Amniotic epithelial cell (primary cell): ENCODE measurements around the gene GID4.

Experiments used
- DNase-seq: peaks from one replicate; pipeline ENCODE4 v3.0.0-alpha.2; 2010; ENCODE audit warnings: low read depth

Gene GID4

DNA sequence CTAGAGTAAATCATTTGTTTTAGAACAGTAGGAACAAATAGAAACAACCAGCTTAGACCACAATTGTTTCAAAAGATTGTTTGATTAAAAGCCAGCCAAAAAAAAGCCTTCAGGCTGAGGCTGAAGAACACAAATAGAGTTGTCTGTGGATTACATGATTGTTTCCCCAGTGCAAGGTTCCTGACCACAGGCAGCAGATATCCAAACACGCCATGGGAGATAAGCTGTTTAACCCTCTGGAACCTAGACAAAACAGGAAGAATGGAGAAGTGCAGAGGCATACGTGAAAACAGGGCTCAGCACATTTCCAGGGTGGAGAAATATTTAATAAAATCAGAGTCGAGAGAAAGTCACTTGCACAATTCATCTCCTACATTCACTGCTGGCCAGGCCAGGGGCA lies 21.2 kb upstream of the GID4 start:
- peak; percentile 90 for DNase-seq

DNA sequence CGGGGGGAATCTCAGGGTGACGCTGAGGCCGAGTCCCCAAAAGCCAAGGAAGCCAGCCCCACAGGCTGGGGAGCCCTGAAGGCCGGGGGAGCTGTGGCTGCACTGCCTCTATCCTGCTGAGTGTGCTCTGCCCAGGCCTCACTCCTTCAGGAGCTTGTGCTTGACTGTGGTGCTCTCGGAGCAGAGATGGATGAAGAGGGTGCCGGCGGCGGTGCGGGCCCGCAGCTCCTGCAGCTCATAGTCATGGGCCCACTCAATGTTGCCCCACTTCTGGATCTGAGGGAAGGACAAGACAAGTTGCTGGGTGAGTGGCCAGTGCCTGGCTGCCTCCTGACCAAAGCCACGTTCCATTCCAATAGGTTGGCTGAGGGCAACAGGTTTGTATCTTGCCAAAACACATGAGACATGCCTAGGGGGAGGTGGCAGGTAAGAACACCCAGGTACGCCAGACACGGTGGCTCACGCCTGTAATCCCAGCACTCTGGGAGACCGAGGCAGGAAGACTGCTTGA lies 20.7 kb upstream of the GID4 start:
- DNase-seq: no peak

DNA sequence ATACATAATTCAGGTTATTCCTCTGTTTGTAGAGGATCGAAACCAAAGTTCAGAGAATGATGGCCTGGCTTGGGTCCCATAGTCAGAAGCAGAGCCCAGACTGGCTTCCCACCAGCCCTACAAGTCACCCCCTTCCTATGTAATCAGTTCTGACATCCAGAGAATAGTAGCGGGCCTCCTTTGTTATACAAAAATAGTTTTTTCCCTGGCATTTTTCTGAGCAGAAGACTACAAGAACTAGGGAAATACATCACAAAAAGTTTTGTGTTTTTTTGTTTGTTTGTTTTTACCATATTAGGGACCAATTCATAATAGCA lies 19.4 kb upstream of the GID4 start:
- DNase-seq: no peak

DNA sequence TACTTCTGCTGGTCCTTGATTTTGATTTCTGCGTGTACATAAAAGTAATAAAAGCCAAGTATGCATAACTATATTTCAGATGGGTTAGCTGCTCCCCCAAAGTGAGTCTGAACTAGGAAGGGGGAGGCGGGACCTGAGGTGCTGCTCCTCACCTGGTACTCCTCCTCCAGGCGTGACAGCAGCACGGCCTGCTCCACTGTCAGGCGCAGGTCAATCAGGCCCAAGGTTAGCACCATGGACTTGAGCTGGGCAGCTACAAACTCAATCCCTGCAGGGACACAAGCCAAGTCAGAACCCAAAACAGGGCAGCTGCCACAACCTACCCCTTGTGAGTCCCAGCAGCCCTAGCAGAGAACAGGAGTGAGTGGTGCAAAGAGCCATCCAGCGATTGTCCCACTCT lies 18.2 kb upstream of the GID4 start:
- no peak for DNase-seq

DNA sequence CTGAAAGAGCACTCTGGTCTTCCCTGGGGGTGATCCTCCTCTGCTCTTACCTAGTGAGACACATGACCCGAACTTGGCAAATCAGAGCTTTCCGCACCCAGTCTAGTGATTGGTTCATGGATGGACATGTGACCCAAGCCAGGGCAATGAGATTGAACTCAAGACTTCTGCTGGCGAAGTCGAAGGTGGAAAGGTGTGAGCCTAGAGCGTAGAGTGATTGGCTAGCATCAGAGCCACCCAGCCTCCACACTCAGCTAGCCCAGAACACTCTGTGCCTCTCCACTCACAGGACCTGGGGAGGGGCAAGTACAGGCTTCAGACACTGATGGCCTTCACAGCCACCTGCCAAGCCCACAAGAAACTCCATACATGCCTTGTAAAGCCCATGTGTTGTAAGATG lies 17.8 kb upstream of the GID4 start:
- DNase-seq: no peak

DNA sequence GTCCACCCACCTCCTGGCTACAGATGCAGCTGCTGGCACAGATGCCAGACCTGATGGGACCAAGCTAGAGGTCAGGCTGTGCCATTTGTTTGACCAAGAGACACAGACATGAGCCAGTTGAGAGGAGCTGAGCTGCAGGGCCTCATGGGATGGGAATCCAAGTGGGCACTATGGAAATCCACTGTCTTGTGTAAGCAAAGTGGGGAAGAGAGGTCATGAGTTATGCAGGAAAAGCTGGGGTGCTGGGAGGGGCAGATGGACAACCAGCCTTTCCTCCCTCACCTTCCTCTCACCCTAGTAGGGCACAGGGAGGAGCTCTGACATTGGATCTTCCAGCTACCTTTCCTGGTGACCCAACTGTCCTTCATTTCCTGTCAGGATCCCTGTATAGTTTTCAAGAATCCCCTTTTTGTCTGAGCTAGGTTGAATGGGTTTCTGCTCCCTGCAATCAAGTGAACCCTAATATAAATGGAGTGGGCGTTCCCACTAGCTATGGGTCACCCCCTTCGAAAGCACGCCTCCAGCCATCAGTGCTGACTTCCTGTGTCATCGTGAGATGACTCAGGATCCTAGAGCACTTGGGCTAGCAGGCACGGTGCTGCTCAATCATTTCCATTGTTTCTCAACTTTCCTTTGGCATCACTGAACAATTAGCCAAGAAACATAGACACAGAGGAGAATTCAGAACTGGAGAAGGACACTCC lies 13.8 kb upstream of the GID4 start:
- peak; percentile 59 for DNase-seq

DNA sequence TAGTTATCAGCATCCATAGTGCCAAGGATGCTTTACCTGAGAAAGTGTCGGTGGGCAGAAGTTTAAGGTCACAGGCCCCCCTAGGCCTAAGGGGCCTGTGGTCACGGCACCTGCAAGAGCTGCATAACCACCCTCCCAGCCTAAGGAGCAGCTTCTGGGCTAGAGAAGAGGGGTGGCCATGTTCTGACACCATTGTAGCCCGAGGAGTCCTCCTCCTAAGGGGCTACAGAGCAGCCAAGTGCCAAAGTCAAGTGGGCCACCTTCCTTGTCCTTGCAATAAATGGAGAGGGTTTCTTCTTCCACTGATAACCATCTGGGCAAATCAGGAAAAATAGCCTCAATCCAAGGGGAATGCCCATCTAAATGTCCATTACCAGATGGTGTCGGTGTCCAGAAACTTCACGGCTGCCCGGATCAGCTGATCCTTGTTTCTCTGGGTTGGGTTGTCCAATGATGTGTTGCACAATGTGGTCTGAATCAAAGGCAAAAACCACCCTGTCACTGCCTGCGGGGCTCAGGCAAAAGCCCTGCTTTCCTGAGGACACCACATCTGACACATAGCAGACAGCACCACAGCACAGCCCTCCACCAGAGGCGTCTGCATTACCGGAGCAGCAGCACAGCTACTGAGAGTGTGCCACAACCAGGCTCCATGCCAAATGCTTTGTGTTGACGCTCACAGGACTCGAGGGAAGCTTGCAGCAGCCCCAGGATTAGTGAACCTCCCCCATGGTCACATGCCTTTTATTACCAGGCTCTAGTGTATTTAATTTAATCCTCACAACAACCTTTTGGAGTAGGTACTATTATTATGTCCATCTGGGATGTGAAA lies 13.0 kb upstream of the GID4 start:
- peak; percentile 83 for DNase-seq

DNA sequence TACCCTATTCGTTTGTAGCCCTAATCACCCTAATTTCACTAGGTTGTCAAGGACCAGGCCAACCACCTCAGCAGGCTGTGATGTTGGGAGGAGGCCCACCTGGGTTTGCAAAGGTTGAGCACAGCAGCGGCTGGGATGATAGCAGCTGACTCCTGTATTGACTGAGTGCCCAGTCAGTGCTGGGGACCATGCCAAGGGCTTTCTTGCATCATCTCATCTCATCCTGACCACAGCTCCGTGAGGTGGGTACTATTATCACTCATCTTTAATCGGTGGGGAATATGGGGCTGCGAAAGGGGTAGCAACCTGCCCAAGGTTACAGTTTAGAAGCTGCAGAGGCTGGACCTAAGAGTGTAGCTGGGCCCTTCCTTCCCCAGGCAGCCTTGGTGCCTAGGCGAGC lies 11.9 kb upstream of the GID4 start:
- no peak for DNase-seq

DNA sequence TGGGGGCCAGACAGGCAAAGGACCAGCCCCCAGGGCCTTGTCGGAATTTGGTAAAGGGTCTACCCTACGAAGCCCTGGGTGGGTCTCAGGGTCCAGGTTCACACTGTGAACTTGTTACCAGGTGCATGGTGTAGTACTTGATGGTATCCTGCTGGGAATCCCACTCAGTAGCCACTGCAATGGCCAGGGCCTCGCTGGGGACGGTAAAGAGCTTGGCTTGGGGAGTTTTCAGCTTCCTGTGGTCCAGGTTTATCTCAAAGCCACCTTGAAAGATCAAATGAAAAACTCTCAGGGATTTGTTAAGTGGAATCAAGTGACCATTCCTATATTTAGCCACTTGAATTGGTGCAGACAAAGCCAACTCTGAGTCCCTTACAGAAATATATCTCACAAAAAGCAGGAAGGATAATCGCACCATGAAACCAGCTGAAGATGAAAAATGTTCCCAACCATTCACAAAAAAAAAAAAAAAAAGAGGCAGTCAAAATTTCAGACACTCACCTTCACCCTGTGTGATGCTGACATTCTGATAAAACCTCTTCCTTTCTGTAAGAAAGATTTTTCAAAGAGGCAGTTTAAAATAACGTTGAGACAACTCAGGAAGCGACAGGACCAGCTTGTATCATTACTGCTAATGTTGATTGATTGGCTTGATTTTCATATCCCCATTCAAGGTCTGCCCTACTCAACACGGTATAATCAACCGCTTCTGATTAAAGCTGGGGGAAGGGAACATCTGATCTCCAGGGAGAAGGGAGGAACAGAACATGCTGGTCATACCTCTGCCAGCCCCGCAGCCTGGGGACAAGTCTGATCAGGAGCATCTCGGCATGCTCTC lies 10.9 kb upstream of the GID4 start:
- DNase-seq: no peak

DNA sequence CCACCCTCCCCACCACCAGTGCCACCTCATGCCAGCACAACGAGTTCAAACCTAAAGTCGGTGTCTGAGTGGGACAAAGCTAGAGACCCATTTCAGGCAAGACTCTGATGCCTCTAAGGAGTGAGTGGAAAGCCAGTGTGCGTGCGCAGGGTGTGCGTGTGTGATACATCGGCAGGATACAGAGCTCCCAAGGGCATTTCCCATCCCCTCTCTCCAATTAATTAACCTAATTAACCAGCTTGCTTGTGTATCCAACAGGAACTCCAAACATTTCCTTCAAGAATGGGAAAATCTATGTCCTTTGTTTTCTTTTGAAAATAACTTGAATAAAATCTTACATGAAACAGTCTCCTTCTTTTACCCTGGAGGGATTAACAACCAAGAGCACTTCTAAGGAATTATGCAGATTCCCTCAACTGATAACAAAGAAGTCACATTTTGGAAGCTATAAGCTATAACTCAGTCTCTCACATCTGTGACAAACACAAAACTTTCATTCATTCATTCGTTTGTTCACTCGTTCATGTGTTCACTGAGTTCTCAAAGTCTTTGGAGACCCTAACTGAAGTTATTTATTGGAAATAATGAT lies 10.2 kb upstream of the GID4 start:
- DNase-seq: no peak

DNA sequence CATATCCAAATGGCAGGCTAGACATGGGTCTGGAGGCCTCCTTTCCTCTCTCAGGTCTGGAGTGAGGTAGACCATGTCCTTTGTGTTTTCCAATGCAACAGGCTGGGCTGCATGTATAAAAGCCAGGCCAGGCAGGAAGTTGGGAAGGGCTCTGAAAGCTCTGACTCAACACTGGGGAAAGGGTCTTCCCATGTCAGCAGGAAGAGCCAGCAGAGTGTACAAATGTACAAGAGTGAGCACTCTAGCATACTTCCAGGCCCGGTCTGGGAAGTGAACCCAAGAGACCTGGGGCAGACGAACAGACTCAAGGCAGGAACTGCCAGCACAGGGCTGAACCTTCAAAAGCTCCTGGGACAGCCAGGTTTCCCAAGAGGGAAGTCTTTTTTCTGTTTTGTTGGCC lies 7.3 kb upstream of the GID4 start:
- DNase-seq: no peak

DNA sequence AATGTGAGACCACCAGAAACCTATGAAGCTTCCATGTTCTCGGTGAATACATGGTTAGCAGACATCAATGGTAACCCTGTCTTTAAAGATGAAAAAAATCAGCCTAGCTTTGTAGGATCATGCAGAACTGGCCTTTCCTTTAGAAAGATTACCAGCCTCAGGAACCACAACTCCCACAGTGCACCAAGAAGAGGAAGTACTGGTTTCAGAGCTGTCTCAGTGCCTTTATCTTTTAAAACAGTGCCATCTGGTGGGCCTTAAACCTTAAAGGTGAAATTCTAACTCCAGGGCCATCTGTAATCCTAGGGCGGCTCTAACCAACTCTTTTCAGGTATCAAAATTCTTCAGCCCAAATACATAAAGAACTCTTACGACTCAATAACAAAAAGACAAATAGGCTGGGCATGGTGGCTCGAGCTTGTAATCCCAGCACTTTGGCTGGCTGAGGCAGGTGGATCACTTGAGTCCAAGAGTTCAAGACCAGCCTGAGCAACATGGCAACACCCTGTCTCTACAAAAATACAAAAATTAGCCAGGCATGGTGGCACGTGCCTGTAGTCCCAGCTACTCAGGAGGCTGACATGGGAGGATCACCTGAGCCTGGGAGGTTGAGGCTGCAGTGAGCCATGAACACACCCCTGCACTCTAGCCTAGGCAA lies 5.6 kb upstream of the GID4 start:
- DNase-seq: peak; percentile 88

DNA sequence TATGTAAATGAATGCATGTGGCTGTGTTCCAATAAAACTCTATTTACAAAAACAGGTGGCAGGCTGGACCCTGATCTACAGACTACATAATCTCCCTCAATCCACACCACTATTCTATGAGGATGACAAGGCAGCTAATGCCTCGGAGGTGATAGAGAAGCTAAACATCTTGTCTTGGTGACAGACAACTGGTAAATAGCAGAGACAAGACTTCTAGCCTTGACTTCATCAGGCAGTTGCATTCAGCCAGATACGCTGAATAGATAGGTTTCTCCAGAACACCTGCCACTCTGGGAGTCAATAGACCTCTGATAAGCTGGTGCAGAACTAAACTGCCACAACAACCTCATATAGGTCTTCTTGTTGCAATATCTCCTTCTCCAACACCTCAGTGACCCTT lies 3.5 kb upstream of the GID4 start:
- no peak for DNase-seq

DNA sequence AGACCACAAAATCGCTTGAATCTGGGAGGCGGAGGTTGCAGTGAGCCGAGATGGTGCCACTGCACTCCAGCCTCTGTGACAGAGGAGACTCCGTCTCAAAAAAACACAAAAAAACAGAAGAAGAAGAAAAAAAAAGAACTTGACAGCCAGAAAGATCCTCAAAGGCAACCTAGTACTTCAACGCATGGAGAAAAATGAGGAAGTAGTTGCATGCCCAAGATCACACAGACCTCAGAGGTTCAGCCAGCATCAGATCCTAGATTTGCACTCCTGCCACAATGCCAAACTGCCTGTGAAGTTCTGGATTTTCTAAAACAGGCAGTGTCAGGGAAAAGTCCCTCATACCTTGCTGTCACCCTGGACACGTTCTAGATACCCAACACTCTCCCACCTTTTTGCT lies 1.7 kb upstream of the GID4 start:
- DNase-seq: no peak

DNA sequence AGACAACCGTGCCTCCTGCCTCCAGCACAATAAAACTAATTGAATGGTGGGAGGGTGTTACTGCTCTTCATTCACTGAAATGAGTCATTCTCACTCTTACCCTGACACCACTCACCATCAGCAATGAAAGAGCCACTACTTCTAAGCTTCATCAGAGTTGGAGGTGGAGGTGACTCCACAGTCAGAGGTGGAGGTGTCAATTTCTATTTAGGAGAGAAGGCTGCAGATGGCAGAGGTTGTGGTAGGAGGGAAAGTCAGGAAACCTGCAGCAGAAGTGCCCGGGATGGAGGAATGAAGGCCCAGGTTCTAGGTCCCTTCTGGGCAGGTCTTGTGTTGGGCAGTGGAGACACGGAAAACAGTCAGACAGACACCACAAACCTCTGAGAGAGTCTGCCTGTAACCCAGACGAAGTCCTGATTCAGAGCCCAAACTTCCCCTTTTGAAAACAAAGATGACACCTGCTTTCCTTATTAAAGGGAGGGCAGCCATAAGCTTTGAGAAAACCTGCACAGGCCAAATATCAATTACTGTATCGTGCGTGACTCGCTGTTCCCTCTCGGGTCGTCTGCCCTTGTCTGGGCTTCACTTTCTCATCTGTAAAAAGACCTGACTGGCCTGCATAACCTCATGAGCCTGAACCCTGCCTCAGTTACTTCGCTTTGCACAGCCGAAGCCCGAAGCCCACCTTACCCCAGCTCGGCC lies 908 bp upstream of the GID4 start:
- no peak for DNase-seq

DNA sequence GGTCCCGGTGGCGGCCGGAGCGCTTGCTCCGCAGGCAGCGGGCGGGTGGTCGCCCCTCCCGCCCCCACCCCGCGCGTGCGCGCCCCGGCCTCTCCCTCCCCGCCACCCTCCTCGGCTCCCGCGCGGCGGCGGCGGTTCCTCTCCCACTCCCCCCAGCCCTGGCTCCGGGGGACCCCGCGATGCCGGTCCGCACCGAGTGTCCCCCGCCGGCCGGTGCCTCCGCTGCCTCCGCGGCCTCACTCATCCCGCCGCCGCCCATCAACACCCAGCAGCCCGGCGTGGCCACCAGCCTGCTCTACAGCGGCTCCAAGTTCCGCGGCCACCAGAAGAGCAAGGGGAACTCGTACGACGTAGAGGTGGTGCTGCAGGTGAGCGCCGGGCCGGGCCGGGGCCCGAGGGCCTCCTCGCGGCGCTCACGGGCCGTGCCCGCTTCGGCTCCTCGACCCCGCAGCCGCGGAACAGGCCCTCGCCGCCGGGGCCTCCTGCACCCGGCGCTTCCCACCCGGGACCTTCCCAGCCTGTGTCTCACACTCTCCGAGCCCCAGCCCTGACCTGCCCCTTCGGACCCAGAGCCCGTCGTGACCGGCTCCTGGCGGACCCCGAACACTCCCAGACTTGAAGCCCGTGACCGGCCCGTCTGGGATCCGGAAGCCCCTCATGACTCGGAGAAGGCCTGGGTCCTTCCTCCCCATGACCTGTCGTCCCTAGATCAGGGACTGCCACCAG lies 490 bp downstream of the GID4 start:
- no peak for DNase-seq

DNA sequence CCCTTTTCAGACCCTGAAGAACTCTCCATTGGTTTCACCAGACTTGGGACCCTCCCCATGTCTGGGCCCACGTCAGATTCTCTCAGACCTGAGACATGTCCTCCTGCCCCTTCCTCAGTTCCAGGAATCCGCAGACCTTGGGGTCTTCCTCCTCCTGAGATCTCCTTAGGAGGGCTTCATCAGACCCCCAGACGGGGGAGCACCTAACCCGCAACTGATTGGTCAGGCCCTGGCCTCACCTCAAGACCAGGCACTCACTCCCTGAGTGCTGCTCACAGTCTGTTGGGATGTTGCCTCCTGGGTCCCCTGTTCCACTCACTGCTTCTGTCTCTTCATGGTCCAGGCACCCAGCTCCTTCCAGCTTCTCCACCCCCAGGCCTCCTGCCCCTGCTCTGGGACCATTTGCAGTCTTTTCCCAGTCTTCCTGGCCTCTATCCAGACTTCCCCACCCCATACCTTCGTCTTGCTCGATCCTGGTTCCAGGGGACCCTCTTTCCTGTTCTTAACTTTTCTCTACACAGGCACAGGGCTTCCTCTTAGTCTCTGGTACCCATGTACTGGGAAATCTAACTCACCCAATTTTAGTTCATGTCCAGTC lies 1.2 kb downstream of the GID4 start:
- DNase-seq: no peak

DNA sequence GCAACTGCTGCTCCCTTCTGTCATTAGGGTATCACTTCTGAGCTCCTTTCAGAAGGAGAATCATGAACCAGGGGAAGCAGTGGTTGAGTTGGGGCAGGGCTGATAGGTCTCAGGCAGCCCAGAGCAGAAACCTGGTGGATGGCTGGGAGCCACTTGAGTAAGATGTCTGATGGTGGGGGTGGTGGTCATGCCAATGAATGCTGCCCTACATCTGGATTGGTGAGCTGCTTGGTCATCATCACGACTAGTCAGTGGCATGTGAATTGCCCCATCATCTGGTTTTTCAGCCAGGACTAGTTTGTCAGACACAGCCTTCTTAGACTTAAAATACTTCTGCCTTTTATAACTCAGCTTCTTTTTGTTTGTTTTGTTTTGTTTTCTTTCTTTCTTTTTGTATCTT lies 2.6 kb downstream of the GID4 start:
- DNase-seq: peak; percentile 79

DNA sequence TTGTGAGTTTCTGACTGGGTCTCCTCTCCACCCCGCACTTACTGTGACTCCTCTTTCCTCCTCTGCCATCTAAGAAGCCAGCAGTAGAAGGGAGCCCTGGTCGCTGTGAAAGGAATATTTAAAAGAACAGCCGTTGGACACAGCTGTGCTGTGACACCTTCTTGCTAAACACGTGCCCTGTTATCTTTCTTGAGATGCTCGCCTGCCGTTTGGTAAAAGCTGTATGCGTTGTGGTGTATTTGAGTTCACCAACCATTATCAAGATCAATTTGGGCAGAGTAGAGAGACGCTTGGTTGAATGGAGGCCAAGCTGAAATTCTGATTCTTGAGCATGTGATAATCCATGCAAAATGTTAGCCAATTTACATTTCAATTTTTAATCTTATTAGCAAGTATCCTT lies 3.8 kb downstream of the GID4 start:
- DNase-seq: no peak

DNA sequence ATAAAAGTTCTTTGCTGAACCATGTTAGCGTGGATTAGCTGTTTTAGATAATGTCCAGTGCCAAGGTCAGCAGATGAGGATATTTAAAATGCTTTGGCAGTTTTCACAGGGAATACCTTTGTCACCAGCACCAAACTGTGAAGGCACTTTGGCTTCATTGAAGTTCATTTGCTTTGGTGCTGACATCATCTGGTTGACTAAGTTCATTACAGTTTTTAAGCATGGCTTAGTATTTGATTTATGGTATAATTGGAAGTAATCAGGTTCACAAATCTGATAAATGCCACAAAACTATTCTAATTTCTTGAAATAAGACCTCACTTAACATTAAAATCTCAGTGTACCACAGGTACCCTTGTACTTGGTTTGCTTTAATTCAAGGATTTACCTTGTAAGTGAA lies 4.3 kb downstream of the GID4 start:
- DNase-seq: no peak
